ENCODE results near the gene KRT78.
"Not testable (repeated sequence)": the region's sequence is repeated elsewhere in the genome, so short reads cannot be mapped to it uniquely, and the experiment has no call there.

The KRT78 gene

GRCh38 chr12:52802442-52802841, 46.4 kb downstream of the KRT78 start:
- H3K4me3 Mint-ChIP-seq = no peak overlapping the region
- H3K27me3 Mint-ChIP-seq = no peaks in the 10 kb centered on the region
- H3K9me3 Mint-ChIP-seq = no peaks in the 10 kb centered on the region
- no peaks in the 10 kb centered on the region for H3K4me1 Mint-ChIP-seq
- no peak overlapping the region for H3K27ac Mint-ChIP-seq
- DNase-seq (no peak), ATAC-seq (no peak)

- no peak for ATAC-seq
- Mint-ChIP-seq H3K27me3 (no peaks in the 10 kb centered on the region), H3K9me3 (no peaks in the 10 kb centered on the region), H3K27ac (no peak overlapping the region), H3K4me1 (no peaks in the 10 kb centered on the region), H3K4me3 (no peak overlapping the region)
- no peak for DNase-seq
Measured at GRCh38 chr12:52801773-52802172, 47.0 kb downstream of the KRT78 start.

- Mint-ChIP-seq H3K27me3 (no peaks in the 10 kb centered on the region), H3K9me3 (no peaks in the 10 kb centered on the region), H3K4me1 (no peaks in the 10 kb centered on the region), H3K4me3 (no peak overlapping the region), H3K27ac (peak overlapping the region in 1 of 2 donors; percentile 30)
- DNase-seq (no peak), ATAC-seq (no peak)
Measured at GRCh38 chr12:52800259-52800917, 48.4 kb downstream of the KRT78 start.

GRCh38 chr12:52799505-52800211, 49.1 kb downstream of the KRT78 start:
- peak overlapping the region in 1 of 2 donors; percentile 30 for H3K27ac Mint-ChIP-seq
- H3K9me3 Mint-ChIP-seq = no peaks in the 10 kb centered on the region
- H3K27me3 Mint-ChIP-seq = no peaks in the 10 kb centered on the region
- peaks cover 5% of the 10 kb centered on the region for H3K4me1 Mint-ChIP-seq
- DNase-seq (no peak), ATAC-seq (no peak)
- no peak overlapping the region for H3K4me3 Mint-ChIP-seq

- Mint-ChIP-seq H3K4me3 (no peak overlapping the region), H3K4me1 (peaks cover 12% of the 10 kb centered on the region), H3K27me3 (no peaks in the 10 kb centered on the region), H3K27ac (no peak overlapping the region), H3K9me3 (no peaks in the 10 kb centered on the region)
- DNase-seq (no peak), ATAC-seq (no peak)
Measured at GRCh38 chr12:52798671-52799504, 49.9 kb downstream of the KRT78 start.

- Mint-ChIP-seq H3K9me3 (no peaks in the 10 kb centered on the region), H3K27ac (no peak overlapping the region), H3K4me3 (no peak overlapping the region), H3K4me1 (peaks cover 12% of the 10 kb centered on the region), H3K27me3 (no peaks in the 10 kb centered on the region)
- DNase-seq (no peak), ATAC-seq (no peak)
Measured at GRCh38 chr12:52798003-52798670, 50.7 kb downstream of the KRT78 start.

GRCh38 chr12:52797529-52797894, 51.3 kb downstream of the KRT78 start:
- Mint-ChIP-seq H3K4me1 (peaks cover 16% of the 10 kb centered on the region), H3K4me3 (no peak overlapping the region), H3K27ac (no peak overlapping the region), H3K9me3 (no peaks in the 10 kb centered on the region), H3K27me3 (no peaks in the 10 kb centered on the region)
- ATAC-seq (no peak), DNase-seq (no peak)

- Mint-ChIP-seq H3K27ac (no peak overlapping the region), H3K4me1 (peaks cover 21% of the 10 kb centered on the region), H3K9me3 (no peaks in the 10 kb centered on the region), H3K4me3 (no peak overlapping the region), H3K27me3 (no peaks in the 10 kb centered on the region)
- ATAC-seq = no peak
- no peak for DNase-seq
Measured at GRCh38 chr12:52796839-52797528, 51.8 kb downstream of the KRT78 start.

GRCh38 chr12:52796429-52796794, 52.4 kb downstream of the KRT78 start:
- Mint-ChIP-seq H3K4me3 (no peak overlapping the region), H3K27me3 (peaks cover 6% of the 10 kb centered on the region), H3K27ac (no peak overlapping the region), H3K4me1 (peaks cover 27% of the 10 kb centered on the region), H3K9me3 (no peaks in the 10 kb centered on the region)
- ATAC-seq (no peak), DNase-seq (no peak)

- ATAC-seq = no peak
- Mint-ChIP-seq H3K27me3 (peaks cover 9% of the 10 kb centered on the region), H3K4me3 (no peak within 1 kb of the TSS), H3K4me1 (peaks cover 28% of the 10 kb centered on the region), H3K27ac (no peak within 1 kb of the TSS), H3K9me3 (no peaks in the 10 kb centered on the region)
- no peak for DNase-seq
Measured at GRCh38 chr12:52795694-52796428, 52.9 kb downstream of the KRT78 start, which contains the start of gene KRT3. Gene KRT3, minus strand, starts transcription at chr12:52796117. Its CDS starts 75 bp downstream, at chr12:52796042.

GRCh38 chr12:52795332-52795674, 53.5 kb downstream of the KRT78 start:
- peaks cover 14% of the 10 kb centered on the region for H3K27me3 Mint-ChIP-seq
- H3K9me3 Mint-ChIP-seq, H3K27ac Mint-ChIP-seq, H3K4me3 Mint-ChIP-seq, DNase-seq, ATAC-seq: not testable (repeated sequence)
- peaks cover 34% of the 10 kb centered on the region for H3K4me1 Mint-ChIP-seq

- Mint-ChIP-seq H3K4me1 (peaks cover 40% of the 10 kb centered on the region), H3K27ac (peak overlapping the region in 1 of 2 donors; percentile 10), H3K27me3 (peaks cover 20% of the 10 kb centered on the region), H3K4me3 (no peak overlapping the region), H3K9me3 (no peaks in the 10 kb centered on the region)
- no peak for ATAC-seq
- DNase-seq = no peak
Measured at GRCh38 chr12:52794479-52795331, 54.1 kb downstream of the KRT78 start.

GRCh38 chr12:52792185-52793029, 56.4 kb downstream of the KRT78 start:
- Mint-ChIP-seq H3K9me3 (no peaks in the 10 kb centered on the region), H3K27me3 (peaks cover 35% of the 10 kb centered on the region), H3K4me1 (peaks cover 49% of the 10 kb centered on the region), H3K27ac (no peak overlapping the region), H3K4me3 (no peak overlapping the region)
- ATAC-seq = no peak
- no peak for DNase-seq
